Hindlimb muscle (tissue), 1 donor: ENCODE data around the gene GTF3C1. TPM values are rescaled to one million over a fixed set of nuclear protein-coding genes. Genes with fewer than 3 reads are reported as not detected.

Source experiments
- DNase-seq: peaks from one replicate; pipeline ENCODE4 v3.0.0-alpha.2; 2013
- polyA plus RNA-seq: library from polyadenylated mRNA; unstranded; fragments of 120-200 nt; gene quantifications from one replicate; pipeline ENCODE4 v1.2.1, GENCODE V29; 2013; ENCODE audit not compliant: insufficient read length

GTF3C1 gene
- polyA plus RNA-seq, 1 donor: 53.4 TPM

DNA sequence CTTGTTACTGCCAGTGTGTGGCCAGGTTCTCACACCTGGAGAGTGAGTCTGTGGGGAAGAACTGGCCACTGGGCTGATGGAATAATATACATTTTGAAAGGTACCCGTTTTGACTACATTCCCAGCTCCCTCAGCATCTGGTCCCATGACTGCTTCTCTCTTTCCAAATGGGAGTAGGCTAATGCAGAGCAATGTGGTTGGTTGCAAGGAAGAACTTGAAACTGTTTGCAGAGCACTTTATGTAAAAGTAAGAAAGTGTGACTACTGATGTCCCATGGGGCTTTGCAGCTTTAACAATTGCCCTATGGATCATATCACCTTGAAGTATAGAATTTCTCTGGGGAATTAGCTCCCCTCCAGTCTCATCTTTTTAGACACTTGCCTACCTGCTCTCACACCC is 9.2 kb upstream of the GTF3C1 start:
- no peak for DNase-seq

DNA sequence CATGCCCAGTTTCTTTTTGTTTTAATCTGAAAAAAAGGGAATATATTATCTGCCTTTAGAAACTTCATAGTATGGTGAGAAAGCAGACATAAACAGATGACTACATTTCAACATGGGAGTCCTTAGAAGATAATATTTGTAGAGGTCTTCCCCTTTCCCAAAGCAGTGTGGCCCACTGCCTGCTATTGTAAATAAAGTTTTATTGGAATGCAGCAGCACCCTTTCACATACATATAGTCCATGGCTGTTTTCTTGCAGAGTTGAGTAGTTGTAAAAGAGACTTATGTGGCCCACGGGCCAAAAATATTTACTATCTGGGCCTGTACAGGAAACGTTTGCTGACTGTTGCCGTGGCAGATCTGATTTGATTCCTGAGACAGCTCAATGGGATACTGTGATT is 8.7 kb upstream of the GTF3C1 start:
- DNase-seq: no peak

DNA sequence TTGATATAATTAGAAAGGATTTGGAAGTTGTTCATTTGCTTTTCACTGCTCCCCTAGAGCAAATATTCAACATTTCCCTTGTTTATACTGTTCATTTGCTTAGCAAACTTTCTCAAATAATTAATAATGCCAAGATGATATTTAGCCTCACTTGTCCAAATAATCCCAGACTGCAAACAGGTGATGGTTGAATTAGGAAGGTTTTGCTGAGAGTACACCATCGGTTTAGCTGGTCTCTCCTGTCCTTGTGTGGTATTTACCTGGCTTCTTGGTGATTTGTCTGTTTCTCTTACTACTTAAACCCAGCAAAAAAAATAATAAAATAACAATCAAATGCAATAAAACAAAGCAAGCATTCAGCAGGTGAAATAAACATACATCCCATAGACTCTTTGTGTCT is 6.8 kb upstream of the GTF3C1 start:
- no peak for DNase-seq

DNA sequence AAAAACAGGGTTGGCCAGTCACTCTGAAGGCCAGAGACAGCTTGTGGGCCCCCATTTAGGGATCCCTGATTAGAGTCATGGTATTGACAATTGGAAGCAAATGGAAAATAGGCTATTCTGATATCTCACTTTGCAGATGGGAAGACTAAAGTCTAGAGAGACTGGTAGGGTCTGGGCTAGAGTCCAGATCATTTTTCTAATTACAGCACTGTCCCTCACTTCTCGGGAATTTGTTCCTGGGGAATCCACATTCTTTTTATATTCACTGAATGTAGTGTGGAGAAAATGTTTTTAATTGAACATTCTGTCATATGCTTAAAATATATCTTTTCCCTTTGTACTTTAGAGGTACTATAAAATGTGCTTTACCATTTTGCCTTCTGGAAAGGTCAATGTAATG is 1.3 kb upstream of the GTF3C1 start:
- DNase-seq: no peak

DNA sequence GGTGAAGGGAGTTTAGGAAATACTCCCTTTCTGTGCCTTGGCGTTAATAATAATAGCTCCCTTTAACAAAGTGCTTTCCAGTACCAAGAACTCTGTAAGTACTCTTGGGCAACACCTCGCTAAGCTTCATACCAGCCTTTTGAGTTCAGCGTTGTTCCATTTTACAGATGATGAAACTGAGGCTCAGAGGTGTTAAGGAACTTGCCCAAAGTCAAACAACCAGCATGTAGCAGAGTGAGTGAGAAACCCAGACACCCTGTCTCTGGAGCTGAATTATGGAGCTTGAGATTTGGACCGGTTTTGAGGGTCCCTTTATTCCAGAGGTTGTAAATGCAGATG is 838 bp upstream of the GTF3C1 start:
- DNase-seq: no peak

DNA sequence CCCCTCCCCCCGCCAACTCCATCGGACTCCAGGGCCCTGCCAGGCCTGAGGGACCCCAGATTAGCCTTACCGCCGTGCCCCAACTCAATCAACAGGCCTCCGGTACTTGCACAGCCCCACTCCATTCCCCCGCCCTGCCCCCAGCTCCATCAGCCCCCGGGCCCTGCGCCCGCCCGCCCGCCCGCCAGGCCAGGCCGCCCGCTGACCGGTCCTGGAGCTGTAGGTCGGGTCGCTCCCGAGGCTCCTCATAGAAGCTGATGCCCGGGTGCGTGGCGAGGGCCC is 308 bp downstream of the GTF3C1 start:
- no peak for DNase-seq

DNA sequence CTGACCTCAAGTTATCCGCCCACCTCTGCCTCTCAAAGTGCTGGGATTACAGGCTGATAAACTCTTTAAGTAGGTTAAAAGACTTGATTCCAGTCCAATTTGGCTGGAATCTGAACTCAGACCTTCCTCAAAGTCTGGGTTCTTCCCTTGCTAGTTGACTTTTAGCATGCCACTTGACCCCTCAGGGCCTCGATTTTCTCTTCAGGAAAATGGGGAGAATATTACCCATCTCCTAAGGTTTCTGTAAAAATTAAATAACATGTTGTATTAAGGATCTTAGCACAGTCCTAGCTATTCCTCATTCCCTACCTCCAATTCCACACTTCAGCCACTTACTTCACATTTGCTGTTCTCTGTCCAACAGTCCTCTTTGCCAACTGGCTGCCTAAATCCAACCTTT is 1.9 kb downstream of the GTF3C1 start:
- DNase-seq: no peak

DNA sequence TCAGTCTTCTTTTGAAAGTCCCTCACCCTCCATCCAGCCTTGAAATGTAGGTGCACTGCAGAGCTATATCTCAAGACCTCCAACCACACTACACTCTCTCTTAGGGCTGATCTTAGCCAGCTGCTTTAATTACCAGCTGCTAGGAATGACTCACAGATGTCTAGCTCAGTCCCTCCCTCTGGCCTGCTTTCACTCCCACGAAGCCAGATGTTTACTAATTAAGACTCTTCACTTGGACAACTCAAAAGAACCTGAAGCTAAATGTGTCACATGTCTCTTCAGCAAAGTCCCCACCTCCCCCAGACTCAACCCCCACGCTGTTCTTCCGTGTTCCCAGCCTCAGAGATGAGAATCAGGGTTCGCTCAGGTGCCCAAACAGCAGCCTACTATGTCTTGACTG is 2.6 kb downstream of the GTF3C1 start:
- no peak for DNase-seq

DNA sequence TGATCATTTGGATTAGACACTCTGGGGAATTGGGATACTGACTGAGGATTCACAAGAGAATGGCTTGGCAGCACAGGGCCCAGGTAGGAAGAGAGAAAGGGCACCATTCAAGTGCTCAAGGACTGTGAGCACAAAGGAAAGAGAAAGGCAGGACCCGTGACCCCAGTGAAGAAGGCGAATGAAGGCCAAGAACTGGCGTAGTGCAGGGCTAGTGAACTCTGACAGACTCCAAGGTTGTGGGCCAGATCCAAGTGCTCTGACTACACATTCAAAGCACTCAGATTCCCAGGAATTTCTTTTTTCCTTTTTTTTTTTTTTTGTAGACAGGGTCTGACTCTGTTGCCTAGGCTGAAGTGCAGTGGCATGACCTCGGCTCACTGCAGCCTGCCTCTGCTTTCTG is 5.0 kb downstream of the GTF3C1 start:
- no peak for DNase-seq

DNA sequence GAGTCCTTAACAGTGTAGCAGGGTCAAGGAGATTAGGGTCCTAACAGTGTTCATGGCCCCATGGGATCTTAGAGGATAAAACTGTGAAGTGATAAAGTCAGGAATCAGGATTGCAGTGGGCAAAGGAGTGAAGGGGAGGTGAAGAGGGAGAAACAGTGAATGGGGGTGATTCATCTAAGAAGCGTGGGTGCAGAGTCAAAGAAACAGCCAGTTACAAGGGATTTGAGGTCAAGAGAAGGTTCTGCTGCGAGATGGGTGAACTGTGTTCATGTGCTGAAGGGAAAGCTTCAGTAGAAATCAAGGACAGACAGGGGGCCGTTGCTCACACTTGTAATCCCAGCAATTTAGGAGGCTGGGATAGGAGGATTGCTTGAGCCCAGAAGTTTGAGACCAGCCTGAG is 5.9 kb downstream of the GTF3C1 start:
- no peak for DNase-seq

DNA sequence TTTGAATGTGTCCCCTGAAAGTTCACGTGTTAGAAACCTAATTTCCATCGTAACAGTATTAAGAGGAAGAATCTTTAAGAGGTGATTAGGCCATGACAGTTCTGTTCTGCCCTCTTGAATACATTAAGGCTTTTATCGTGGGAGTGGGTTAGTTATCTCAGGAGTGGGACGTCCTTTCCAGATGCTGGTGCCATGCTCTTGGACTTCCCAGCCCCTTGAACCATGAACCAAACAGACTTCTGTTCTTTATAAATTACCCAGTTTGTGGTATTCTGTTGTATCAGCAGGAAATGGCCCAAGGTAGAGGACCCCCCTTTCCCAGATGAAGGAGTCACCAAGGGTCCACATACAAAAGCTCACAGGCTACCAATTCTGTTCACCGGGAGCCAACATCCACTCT is 10.1 kb downstream of the GTF3C1 start:
- no peak for DNase-seq

DNA sequence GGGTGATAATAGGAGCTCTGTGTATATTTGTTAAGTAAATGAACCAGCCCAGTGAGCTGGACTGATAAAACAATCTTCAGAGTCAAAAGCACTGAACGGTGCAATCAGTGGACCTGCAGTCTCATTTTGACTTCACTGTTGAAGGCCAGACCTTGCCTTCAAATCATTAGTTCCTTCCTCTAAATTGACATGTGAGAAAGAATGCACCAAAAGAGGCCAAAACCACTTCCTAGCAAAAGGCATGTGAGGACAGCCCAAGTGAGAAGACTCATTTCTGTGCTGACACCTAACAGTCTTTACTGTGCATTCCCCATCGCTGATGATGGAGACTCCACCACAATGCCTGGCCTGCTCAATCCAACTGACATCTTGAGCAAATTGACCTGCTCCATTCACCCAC is 10.6 kb downstream of the GTF3C1 start:
- no peak for DNase-seq

DNA sequence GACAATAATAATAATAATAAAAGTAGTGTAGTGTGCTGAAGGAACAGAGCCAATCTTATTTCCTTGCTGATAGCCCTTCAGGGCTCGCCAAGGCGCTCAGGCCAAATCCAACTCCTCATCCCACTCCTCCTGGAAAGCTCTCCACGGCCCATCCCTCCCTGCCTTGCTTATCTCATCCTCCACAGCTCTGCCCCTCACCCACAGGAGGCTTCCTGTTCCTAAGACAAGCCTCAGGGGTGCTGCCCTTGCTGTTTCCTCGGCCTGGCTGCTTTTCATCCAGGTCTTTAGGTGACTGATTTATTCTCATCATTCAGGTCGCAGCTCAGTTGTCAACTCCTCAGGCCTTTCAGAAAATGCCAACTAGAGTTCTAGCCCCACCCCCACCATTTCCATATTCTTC is 11.2 kb downstream of the GTF3C1 start:
- no peak for DNase-seq

DNA sequence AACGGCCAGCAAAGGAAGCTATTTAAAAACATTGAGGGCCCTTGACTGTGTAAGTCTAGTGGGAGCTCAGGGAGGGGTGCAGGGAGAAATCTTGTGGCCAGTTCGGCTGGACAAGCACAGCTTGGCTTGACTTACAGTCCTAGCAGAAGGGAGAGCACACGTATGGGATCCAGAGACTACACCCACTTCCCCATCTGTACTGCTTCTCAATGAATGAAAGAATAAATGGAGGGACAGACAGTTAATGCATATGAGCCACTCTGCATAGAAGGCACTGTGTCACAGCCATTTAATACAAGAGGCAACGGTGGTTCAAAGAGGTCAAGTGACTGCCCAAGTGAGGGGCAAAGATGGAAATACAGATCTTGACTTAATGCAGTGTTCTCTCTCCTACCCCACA is 15.5 kb downstream of the GTF3C1 start:
- DNase-seq: no peak

DNA sequence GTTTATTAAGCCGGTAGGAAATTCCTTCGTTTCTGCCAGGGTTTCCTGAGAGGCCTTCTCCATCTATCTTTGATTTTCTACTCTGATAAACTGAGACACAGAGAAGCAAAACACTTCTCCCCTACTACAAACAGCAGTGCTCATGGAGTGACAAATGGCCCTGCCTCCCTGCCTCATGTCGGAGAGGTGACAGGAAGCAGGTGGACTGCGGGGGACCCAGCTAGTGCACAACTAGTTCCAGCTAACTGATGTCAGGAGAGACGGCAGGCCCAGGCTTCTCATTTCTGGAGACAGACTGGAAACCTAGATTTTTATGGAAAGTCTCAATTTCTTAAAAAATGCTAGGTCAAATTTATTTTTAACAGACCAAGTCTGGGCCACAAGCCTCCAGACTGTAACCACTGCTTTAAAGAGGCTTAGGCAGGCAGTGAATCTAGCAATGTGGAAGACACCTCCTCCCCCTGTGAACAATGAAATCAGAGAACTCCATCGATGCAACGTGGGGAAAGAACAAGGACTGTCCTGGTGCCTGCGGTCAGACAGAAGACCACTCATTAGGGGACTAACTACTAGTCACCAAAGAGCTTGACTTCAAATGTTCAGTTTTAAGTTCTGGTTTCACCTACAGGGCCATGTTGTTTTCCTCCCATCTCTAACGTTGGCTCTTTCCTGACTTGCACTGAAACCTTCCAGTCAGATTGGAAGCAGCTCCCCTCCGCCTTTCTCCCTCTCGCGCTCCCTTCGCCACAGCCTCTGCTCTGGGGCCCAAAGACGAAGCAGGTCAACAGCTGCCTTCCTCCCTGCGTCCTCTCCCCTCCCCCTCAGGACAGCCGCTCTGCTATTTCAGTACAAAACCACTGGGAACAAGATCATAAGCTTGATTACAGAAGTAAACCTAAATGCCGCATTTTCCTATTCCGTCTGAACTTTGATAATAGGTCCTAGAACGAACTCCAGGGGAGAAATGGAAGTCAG is 17.6 kb downstream of the GTF3C1 start:
- no peak for DNase-seq

DNA sequence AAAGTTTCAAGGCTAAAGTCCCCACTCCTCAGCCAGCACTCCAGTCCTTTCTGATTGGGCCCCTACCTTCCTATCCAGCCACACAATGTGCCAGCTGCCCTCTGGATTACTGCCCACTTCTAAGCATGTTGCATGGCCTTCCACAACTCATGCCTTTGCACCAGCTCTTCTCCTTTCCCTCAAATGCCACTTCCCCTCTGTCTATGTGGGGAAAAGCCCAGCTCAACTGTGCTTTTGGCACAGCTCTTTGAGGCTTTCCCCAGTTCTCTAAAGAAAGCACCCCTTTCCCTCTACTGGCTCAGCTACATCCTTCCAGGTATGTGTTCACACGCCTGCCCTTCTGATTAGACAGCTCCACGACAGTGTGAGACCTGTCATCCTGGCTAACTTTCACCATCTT is 18.5 kb downstream of the GTF3C1 start:
- DNase-seq: no peak

DNA sequence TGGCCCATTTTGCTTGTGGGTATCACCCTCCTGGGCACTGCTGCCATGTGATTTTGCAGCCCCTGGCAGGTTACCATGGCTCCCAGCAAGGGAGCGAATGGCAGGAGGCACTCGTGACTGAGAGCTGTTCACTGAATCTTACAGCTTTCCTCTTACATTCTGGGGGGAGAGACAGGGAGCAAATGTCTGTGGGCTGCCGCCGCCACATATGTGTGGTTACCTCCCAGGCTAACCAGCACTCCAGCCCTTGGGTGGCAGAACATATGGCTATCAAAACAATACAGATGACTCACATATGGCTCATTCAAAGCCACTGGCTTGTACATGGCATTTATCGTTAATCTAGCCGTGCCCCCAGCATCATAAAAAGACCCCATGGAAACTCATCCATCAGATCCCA is 19.8 kb downstream of the GTF3C1 start:
- DNase-seq: no peak

DNA sequence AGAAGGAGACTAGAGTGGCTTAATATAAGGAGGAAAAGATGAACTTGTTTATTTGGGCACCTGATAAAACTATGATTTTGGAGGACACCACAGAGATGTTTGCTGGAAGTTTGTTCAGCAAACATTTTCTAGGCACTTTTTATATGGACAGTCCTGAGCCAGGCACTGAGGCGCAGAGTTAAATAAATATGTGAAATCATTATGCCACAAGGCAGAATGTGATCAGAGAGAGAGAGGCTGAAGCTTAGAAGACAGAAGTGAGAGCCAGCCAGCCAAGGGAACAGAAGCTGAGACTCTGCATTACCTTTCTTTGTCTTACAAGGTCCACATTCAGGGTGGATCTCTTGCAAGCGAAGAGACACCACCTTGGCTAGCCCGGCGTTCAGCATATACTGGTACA is 21.4 kb downstream of the GTF3C1 start:
- DNase-seq: no peak

DNA sequence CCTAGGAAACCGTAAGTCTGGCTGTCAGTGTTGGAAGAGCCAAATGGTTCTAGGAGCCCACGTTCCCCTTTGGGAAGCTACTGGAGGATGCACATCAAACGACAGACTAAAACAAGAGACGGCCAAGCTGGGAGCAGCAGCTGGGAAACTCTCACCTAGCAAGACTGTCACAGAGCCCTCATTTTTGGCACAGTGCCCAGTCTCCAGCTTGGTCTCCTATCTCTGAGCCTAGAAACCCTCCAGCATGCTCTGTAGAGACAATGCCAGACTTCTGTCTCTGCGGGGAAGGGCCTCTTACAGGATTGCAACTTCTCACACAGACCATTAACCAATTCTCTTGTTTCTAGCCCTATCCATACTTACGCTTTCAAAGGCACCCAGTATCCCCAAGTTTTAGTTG is 23.5 kb downstream of the GTF3C1 start:
- no peak for DNase-seq

DNA sequence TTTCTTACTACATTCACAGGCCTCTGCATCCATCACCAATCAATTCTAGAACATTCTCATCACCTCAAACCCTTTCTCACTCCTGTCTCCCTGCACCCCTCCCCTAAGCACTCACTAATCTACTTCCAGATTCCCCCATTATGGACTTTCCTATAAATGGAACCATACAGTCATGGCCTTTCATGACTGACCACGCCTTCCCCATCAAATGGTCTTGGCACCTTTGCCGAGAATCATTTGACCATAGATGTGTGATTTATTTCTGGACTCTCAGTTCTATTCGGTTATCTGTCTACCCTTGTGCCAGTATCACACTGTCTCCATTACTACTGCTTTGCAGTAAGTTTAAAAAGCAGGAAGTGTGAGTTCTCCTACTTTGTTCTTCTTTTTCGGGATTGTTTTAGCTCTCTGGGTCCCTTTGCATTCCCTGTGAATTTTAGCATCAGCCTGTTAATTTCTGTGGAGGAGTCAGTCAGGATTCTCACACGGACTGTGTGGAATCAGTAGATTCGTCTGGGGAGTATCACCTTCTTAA is 27.5 kb downstream of the GTF3C1 start:
- DNase-seq: no peak

DNA sequence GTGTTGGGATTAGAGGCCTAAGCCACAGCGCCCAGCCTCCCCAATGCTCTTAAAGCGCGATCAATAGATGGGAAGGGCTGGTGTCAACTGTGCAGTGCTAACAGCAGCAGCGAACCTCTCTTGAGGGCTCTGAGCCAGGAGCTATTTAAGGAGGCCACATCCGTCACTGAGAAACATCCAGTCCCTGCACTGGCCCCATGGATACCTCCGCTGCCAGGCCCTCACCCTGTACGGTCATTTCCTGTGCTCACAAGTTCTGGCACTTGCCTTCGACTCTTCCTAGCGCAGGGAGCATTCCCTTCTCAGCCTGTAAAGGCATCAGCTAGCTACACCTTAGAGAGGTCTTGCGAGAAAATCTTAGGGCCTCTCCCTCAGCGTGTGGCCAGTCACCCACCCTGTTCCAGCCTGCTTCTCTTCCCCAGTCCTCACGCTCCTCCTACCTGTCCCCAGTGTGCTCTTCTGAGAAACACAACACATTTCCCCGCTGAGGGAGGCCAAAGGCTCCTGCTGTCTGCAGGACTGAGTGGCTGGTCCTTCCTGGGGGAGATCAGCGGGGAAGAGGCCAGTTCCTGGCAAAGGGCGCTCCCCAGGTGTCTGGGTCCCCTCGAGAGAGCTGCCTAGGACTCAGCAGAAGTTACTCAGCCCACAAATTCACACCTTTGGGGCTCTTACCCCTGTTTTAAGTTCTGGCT is 28.6 kb downstream of the GTF3C1 start:
- peak; percentile 44 for DNase-seq

DNA sequence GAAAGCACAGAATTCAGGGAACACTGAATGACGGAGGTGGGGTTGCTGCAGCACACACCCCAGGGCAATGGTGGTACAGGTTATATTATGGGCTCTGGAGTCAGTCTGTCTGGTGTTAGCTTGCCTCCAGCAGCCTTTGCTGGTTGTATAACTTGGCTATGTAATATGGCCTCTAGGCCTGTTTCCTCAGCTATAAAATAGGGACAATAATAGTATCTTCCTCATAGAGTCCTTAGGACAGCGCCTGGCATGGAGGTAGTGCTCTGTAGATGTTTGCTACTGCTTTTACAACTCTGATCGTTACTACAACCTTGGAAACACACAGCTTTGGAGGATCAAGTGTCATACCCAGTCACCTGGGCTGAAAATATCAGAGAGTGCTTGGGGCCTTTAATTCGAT is 31.5 kb downstream of the GTF3C1 start:
- no peak for DNase-seq

DNA sequence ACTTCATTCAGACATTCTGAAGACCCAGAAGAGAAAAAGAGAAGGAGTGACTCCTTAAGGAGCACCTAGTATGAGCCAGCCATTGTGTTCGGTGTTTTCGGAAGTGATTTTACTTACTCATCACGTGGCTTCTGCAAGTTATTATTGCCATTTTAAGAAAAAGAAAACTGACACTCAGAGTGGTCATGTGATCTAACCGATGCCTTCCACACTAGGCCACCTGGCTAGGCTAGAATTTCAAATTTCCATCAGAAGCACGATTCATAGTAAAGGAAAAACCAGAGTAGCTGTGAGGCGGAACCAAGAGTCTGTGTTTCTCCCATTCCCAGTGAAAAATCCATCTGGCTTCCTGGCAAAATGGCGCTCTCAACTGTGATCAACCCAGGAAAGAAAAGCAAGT is 32.0 kb downstream of the GTF3C1 start:
- no peak for DNase-seq

DNA sequence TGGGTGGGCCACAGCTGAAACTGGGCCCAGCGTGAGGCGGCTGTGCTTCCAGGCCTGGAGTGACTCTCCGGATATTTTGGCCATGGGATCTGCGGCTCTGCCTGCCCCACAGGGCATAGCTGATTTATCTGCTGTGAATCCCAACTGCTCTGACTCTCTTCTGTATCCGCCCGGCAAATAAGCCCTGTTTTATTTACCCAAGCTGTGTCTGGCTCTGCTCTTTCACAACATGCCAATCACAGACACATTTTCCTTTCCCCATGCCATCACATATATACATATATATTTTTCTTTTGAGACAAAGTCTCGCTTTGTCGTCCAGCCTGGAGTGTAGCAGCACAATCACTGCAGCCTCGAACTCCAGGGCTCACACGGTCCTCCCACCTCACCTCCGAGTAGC is 33.3 kb downstream of the GTF3C1 start:
- no peak for DNase-seq
